Measurements from ENCODE around the gene ADRA2C. TPM values are rescaled to one million over a fixed set of nuclear protein-coding genes. Genes with fewer than 3 reads are reported as not detected.

ADRA2C gene
- total RNA-seq, 1 donor from 2014 or later: not detected

DNA sequence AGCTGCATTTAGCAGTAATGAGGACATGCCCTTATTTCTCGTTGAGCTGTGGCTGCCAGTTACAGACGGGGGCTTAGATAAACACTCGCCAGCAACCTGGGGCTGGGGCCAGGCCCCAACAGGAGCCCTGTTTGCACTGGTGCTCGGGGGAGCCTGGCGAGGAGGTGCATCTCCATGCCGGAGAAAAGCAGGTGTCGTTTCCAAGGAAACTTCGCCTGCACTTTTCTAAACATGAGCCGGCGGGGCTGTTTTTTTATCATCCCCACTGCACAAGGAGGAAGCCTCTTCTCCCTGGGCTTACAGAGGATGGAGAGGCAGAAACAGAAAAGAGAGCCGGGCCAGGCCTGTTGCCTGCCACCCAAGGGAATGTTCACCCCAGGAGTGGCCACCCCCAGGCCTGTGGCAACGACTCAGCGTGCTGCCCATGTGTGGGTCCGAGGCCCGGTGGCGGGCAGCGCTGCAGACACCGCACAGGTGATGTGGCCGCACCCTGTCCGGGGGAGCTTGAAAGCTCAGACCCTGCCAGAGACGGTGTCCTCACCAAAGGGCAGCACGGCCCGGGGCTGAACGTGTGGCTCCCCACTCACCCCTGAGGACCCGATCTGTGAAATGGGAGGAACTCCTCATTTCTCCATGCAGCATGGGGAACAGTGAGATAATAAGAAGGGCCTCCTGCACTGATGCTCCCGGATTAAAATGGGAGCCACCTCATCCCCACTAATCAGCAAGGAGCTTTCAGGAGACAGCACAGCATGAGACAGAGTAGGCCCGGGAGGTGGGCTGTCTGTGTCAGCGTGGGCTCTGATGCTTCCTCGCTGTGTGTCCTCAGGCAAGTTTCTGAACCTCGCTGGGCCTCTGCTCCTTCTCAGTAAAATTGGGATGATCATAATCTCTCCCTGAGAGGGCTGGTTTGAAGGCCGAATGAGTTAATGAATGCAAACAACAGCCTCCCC, 33.8 kb upstream of the ADRA2C start:
- H3K4me3 ChIP-seq (ENCODE audit: low read depth, low read length): no peak overlapping the region
- DNase-seq (ENCODE audit: low read depth): no peak
- TF ChIP-seq, protein P1, sequence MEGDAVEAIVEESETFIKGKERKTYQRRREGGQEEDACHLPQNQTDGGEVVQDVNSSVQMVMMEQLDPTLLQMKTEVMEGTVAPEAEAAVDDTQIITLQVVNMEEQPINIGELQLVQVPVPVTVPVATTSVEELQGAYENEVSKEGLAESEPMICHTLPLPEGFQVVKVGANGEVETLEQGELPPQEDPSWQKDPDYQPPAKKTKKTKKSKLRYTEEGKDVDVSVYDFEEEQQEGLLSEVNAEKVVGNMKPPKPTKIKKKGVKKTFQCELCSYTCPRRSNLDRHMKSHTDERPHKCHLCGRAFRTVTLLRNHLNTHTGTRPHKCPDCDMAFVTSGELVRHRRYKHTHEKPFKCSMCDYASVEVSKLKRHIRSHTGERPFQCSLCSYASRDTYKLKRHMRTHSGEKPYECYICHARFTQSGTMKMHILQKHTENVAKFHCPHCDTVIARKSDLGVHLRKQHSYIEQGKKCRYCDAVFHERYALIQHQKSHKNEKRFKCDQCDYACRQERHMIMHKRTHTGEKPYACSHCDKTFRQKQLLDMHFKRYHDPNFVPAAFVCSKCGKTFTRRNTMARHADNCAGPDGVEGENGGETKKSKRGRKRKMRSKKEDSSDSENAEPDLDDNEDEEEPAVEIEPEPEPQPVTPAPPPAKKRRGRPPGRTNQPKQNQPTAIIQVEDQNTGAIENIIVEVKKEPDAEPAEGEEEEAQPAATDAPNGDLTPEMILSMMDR (conservative IDR thresholded peaks at IDR 0.05; ENCODE audit: low read depth, low read length): no peak

DNA sequence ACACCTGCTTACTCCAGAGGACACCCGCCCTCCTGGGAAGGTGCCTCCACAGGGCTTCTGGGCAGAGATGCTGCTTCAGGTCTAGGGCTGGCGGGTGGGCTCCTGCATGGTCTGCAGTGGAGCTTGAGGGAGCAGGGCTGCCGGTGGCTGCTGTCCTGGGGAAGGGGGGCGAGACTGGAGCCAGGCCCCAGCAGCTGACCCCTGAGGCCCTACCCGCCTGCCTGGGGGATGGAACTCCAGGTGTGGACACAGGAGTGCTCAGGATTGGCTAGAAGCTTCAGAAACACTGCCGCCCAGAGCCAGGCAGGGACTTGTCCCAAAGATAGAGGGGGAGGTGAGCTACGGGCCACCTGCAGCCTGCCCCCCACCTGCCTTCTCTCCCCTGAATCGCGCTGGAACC, 33.0 kb upstream of the ADRA2C start:
- no peak for DNase-seq (ENCODE audit: low read depth)
- H3K4me3 ChIP-seq (ENCODE audit: low read depth, low read length): no peak overlapping the region
- TF ChIP-seq, protein P1 (conservative IDR thresholded peaks at IDR 0.05; ENCODE audit: low read depth, low read length): no peak

DNA sequence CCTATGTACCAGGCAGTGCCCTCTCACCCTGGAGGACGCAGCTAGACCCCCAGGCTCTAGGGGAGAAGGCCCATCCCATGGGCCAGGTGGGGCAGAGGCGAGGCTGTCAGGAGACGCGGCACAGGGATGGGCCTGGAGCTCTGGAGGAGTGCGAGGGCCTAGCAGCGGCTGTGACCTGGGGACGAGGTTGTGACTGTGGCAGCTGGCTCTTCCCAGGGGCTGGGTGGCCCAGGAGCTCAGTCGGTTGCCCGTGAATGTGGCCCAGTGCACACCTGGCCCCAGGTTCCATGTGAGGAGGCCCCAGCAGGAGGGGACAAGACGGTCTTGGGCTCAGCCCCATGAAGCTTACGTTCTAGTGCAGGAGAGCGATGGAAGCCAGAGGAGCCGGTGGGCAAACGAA, 31.0 kb upstream of the ADRA2C start:
- H3K4me3 ChIP-seq (ENCODE audit: low read depth, low read length): no peak overlapping the region
- no peak for DNase-seq (ENCODE audit: low read depth)
- TF ChIP-seq, protein P1 (conservative IDR thresholded peaks at IDR 0.05; ENCODE audit: low read depth, low read length): no peak

DNA sequence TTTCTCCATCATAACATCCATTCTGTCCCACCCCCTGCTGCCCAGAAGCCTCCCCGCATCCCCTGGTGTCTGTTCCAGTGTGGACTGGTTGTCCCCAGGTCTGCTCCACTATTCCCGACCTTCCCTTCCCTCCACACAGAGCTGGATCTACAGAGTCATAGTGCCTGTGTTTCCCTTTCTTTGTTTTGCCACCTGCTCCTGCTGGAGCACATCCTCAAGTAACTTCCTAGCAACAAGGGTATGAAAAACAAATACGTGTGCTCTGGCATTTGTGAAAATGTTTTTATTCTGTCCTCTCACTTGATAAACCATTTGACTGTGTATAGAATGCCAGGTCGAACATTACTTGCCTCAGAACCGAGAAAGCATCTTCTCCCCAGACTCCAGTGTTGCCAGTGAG, 29.9 kb upstream of the ADRA2C start:
- TF ChIP-seq, protein P1 (conservative IDR thresholded peaks at IDR 0.05; ENCODE audit: low read depth, low read length): no peak

DNA sequence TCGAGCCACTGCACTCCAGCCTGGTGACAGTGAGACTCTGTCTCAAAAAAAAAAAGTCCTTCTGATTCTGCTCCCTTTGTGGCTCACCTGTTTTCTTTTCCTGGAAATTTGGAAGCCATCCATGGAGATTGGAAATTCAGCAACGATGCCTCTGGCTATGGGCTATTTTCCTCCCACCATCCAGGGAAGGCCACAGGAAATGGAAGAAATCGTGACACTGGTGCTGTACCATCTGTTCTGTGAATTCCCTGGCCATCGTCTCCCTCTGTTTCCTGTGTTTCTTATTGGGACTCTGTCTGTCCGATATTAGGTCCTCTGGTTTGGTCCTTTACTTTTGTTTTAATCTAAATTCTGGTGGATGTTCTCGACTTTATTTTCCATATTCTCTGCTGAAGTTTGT, 29.4 kb upstream of the ADRA2C start:
- TF ChIP-seq, protein P1 (conservative IDR thresholded peaks at IDR 0.05; ENCODE audit: low read depth, low read length): no peak
- H3K4me3 ChIP-seq (ENCODE audit: low read depth, low read length): no peak overlapping the region
- no peak for DNase-seq (ENCODE audit: low read depth)

More for the DNA sequence above, 29.9 kb upstream of the ADRA2C start:
- no peak overlapping the region for H3K4me3 ChIP-seq (ENCODE audit: low read depth, low read length)
- DNase-seq (ENCODE audit: low read depth): no peak

DNA sequence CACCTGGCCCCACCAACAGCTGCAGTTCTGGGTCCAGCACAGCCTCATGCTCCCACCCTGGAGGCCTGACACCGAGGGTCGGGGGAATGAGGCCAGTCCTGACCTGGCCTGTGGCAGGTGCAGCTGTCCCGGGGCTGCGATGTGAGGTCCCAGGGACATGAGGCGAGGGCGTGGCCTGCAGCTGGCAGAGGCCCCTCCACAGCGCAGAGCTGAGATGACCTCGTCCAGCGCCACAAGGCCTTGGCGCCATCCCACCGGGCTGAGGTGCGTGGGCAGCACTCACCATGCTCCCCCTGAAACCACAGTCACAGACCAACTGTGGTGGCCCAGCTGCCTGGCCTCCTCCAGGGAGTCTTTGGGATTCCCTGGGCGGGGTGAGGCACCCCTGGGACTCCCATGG, 26.6 kb upstream of the ADRA2C start:
- TF ChIP-seq, protein P1 (conservative IDR thresholded peaks at IDR 0.05; ENCODE audit: low read depth, low read length): no peak
- H3K4me3 ChIP-seq (ENCODE audit: low read depth, low read length): no peak overlapping the region
- DNase-seq (ENCODE audit: low read depth): no peak

DNA sequence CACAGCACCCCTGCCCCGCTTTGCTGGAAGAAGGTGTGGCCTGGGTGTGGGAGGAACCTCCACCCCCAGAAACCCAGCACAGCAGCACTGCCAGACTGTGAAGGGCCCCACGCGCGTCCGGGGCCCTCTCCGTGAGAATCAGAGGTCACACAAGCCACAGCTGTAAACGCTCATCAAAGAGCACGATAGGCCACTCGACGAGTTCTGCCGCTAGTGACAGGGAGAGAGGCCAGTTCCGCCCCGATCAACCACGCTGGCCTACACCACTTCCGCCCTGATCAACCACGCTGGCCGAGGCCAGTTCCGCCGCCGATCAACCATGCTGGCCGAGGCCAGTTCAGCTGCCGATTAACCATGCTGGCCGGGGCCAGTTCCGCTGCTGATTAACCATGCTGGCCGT, 25.9 kb upstream of the ADRA2C start:
- no peak for DNase-seq (ENCODE audit: low read depth)
- TF ChIP-seq, protein P1 (conservative IDR thresholded peaks at IDR 0.05; ENCODE audit: low read depth, low read length): no peak
- H3K4me3 ChIP-seq (ENCODE audit: low read depth, low read length): no peak overlapping the region

Data from epithelial cell of proximal tubule (primary cell).